Mesothelial cell of epicardium (in vitro differentiated cells): ENCODE measurements around the gene FOXP1. TPM values are rescaled to one million over a fixed set of nuclear protein-coding genes. Genes with fewer than 3 reads are reported as not detected.
A peak's percentile ranks its signal among the peaks of the same experiment; 100 is the strongest.

Source experiments
- DNase-seq, 2 experiments: peaks; one replicate each; pipeline ENCODE4 v3.0.0; 2021; ENCODE audit warnings: low spot score in 2 of 2; ENCODE audit not compliant: unreplicated experiment in 2 of 2
- H3K27ac Mint-ChIP-seq: 2 replicates; pipeline ENCODE4 v1.8.0; 2021; ENCODE audit warnings: mixed read lengths
- H3K27me3 Mint-ChIP-seq: 2 replicates; pipeline ENCODE4 v1.8.0; 2021; ENCODE audit warnings: low read depth, mixed read lengths
- H3K36me3 Mint-ChIP-seq: 2 replicates; pipeline ENCODE4 v1.8.0; 2021; ENCODE audit warnings: mixed read lengths
- H3K4me1 Mint-ChIP-seq: 2 replicates; pipeline ENCODE4 v1.8.0; 2021; ENCODE audit warnings: mixed read lengths
- H3K4me3 Mint-ChIP-seq: 2 replicates; pipeline ENCODE4 v1.8.0; 2021; ENCODE audit warnings: mild to moderate bottlenecking, moderate library complexity, mixed read lengths
- H3K9me3 Mint-ChIP-seq: 2 replicates; pipeline ENCODE4 v1.8.0; 2021; ENCODE audit warnings: mixed read lengths
- CTCF ChIP-seq: fragments of 200-600 bp; sonication (generic); IDR thresholded peaks from one replicate; pipeline ENCODE4 v1.5.0; 2021; ENCODE audit warnings: antibody characterized with exemption; ENCODE audit not compliant: unreplicated experiment
- total RNA-seq: library from RNA; stranded (reverse); gene quantifications from 3 replicates; pipeline ENCODE4 v1.2.1, GENCODE V29; 2021

FOXP1 gene
- total RNA-seq, 1 donor from 2014 or later: 187 TPM

- no peak overlapping the region for H3K4me3 Mint-ChIP-seq
- no peaks in the 10 kb centered on the region for H3K27me3 Mint-ChIP-seq
- no peak for DNase-seq
- H3K9me3 Mint-ChIP-seq: peaks cover 6% of the 10 kb centered on the region
- H3K36me3 Mint-ChIP-seq: peaks cover 9% of the 10 kb centered on the region
- TF ChIP-seq CTCF: no peak
- peaks cover 16% of the 10 kb centered on the region for H3K4me1 Mint-ChIP-seq
- peak overlapping the region; percentile 36 for H3K27ac Mint-ChIP-seq
These were observed 318.7 kb downstream of the FOXP1 start for GRCh38 chr3:71264840-71265239.

- Mint-ChIP-seq H3K9me3 (peaks cover 6% of the 10 kb centered on the region), H3K4me3 (no peak overlapping the region), H3K27ac (peak overlapping the region; percentile 54), H3K27me3 (no peaks in the 10 kb centered on the region), H3K36me3 (peaks cover 10% of the 10 kb centered on the region), H3K4me1 (peaks cover 16% of the 10 kb centered on the region)
- TF ChIP-seq CTCF: no peak
- no peak for DNase-seq
These were observed 320.9 kb downstream of the FOXP1 start for GRCh38 chr3:71262364-71263265.

- H3K4me1 Mint-ChIP-seq: peaks cover 19% of the 10 kb centered on the region
- H3K27ac Mint-ChIP-seq: no peak overlapping the region
- peaks cover 4% of the 10 kb centered on the region for H3K9me3 Mint-ChIP-seq
- no peaks in the 10 kb centered on the region for H3K27me3 Mint-ChIP-seq
- TF ChIP-seq CTCF: no peak
- H3K4me3 Mint-ChIP-seq: no peak overlapping the region
- H3K36me3 Mint-ChIP-seq: peaks cover 9% of the 10 kb centered on the region
- no peak for DNase-seq
These were observed 322.7 kb downstream of the FOXP1 start for GRCh38 chr3:71260782-71261181.

- Mint-ChIP-seq H3K27ac (no peak overlapping the region), H3K4me3 (no peak overlapping the region), H3K36me3 (peaks cover 5% of the 10 kb centered on the region), H3K27me3 (no peaks in the 10 kb centered on the region), H3K4me1 (peaks cover 25% of the 10 kb centered on the region), H3K9me3 (no peaks in the 10 kb centered on the region)
- TF ChIP-seq CTCF: no peak
- DNase-seq: no peak
These were observed 325.0 kb downstream of the FOXP1 start for GRCh38 chr3:71258526-71258925.

GRCh38 chr3:71258116-71258515 lies 325.4 kb downstream of the FOXP1 start:
- Mint-ChIP-seq H3K9me3 (no peaks in the 10 kb centered on the region), H3K4me1 (peaks cover 25% of the 10 kb centered on the region), H3K27me3 (no peaks in the 10 kb centered on the region), H3K4me3 (no peak overlapping the region), H3K27ac (no peak overlapping the region), H3K36me3 (peaks cover 5% of the 10 kb centered on the region)
- no peak for TF ChIP-seq CTCF
- DNase-seq: no peak
